Smooth muscle cell of the umbilical artery (primary cell): ENCODE results near the gene MATN4. TPM values are rescaled to one million over a fixed set of nuclear protein-coding genes. Genes with fewer than 3 reads are reported as not detected.

Experiments
- total RNA-seq: library from RNA; depleted of rRNA; stranded (reverse); fragments of >200 nt; gene quantifications from 2 replicates; pipeline ENCODE4 v1.2.3, GENCODE V29; 2014

Gene MATN4
- total RNA-seq: not detected in 2 replicates

DNA sequence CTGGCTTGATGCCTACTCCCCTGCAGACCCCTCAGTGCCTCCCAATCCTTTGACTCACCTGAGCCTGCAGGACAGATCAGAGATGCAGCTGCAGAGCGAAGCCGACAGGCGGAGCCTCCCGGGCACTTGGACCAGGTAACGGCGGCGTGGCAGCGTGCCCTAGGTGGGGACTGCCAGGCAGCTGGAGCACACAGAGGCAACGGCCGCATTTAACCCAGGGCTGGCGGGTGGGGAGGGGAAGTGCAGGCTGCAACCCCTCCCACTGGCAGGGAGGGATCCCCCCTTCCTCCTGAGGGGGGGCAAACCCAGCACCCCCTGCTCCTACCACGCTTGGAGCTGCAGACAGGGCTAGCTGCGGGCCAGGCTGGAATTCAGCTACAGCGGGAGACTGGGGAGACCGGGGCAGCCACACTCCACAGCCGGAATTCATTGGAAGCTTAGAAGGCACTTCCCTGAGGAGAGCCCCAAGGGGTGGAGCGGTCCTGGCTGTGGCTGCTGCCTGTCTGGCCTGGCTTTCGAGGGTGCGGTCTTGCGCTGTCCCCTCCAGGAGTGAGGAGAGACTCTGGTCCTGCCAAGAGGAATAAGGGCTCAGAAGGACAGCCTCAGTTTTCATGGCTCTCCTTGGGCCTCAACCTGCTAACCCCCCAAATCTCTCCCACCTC lies at the start of gene MATN4:
Gene MATN4, minus strand, starts transcription at position 183 of the 662 bp plus-strand sequence. CDS start 2,717 bp downstream, outside the sequence.

GRCh38 chr20:45347936-45348778 lies 40.1 kb upstream of the MATN4 start, which contains the start of gene SDC4:
Gene SDC4 (minus strand): TSS chr20:45348424. CDS start chr20:45348384, 40 bp downstream.

GRCh38 chr20:45306431-45306982 lies 1.6 kb downstream of the MATN4 start, which contains the start of gene RBPJL:
Gene RBPJL (plus strand): TSS chr20:45306840. CDS start chr20:45306923, 83 bp downstream.

GRCh38 chr20:45254383-45255262 lies 53.5 kb downstream of the MATN4 start, which contains the start of gene SLPI:
Gene SLPI (minus strand): TSS chr20:45254564. CDS start chr20:45254543, 21 bp downstream.

Other genes with a start within 250 kb of the MATN4 start
- 0.59 and 1.9 TPM in 2 replicates for gene KCNS1, start 207.2 kb downstream of the MATN4 start, total RNA-seq
- gene WFDC5, start 193.1 kb downstream of the MATN4 start, total RNA-seq: not detected in 2 replicates
- gene WFDC12, start 183.8 kb downstream of the MATN4 start, total RNA-seq: not detected in 2 replicates
- gene PI3, start 133.4 kb downstream of the MATN4 start, total RNA-seq: not detected in 2 replicates
- not detected in 2 replicates for gene SEMG1, start 101.3 kb downstream of the MATN4 start, total RNA-seq
- gene SEMG2, start 86.9 kb downstream of the MATN4 start, total RNA-seq: not detected in 2 replicates
- gene SLPI, start 53.7 kb downstream of the MATN4 start, total RNA-seq: not detected in 2 replicates
- gene RBPJL, start 1.5 kb downstream of the MATN4 start, total RNA-seq: not detected in 2 replicates
- 138 and 172 TPM in 2 replicates for gene SDC4, start 40.1 kb upstream of the MATN4 start, total RNA-seq
- gene SYS1, start 54.9 kb upstream of the MATN4 start, total RNA-seq: 18.5 and 23.5 TPM in 2 replicates
- gene TP53TG5, start 70.0 kb upstream of the MATN4 start, total RNA-seq: not detected in 2 replicates
- gene DBNDD2, start 100.0 kb upstream of the MATN4 start, total RNA-seq: 0.30 and 1.2 TPM in 2 replicates
- gene PIGT, start 107.8 kb upstream of the MATN4 start, total RNA-seq: 27.6 and 40.4 TPM in 2 replicates
- gene WFDC2, start 161.5 kb upstream of the MATN4 start, total RNA-seq: not detected in 2 replicates
- gene SPINT3, start 207.3 kb upstream of the MATN4 start, total RNA-seq: not detected in 2 replicates
- gene WFDC6, start 231.2 kb upstream of the MATN4 start, total RNA-seq: not detected in 2 replicates
- gene EPPIN, start 239.1 kb upstream of the MATN4 start, total RNA-seq: not detected in 2 replicates